HG03103 (cell line): ENCODE data around the gene SLC19A1.

Experiments
- ATAC-seq: cut with Tn5 transposase; IDR thresholded peaks from one replicate; pipeline ENCODE4 v1.9.1; 2021; ENCODE audit warnings: low read depth; ENCODE audit not compliant: unreplicated experiment

SLC19A1 gene

GRCh38 chr21:45482899-45483821 is 59.1 kb downstream of the SLC19A1 start:
- no peak for ATAC-seq

- no peak for ATAC-seq
Observed at GRCh38 chr21:45481977-45482898, 60.0 kb downstream of the SLC19A1 start.

GRCh38 chr21:45481566-45481965 is 60.7 kb downstream of the SLC19A1 start:
- ATAC-seq: no peak

- no peak for ATAC-seq
Observed at GRCh38 chr21:45480701-45481500, 61.3 kb downstream of the SLC19A1 start.

- ATAC-seq: no peak
Observed at GRCh38 chr21:45479691-45480675, 62.3 kb downstream of the SLC19A1 start.

GRCh38 chr21:45478816-45479669 is 63.2 kb downstream of the SLC19A1 start:
- no peak for ATAC-seq

GRCh38 chr21:45478115-45478801 is 64.0 kb downstream of the SLC19A1 start:
- ATAC-seq: no peak

GRCh38 chr21:45477176-45478114 is 64.8 kb downstream of the SLC19A1 start:
- ATAC-seq: no peak

GRCh38 chr21:45476582-45476981 is 65.7 kb downstream of the SLC19A1 start:
- no peak for ATAC-seq

- ATAC-seq: no peak
Observed at GRCh38 chr21:45475797-45476570, 66.3 kb downstream of the SLC19A1 start.

- ATAC-seq: no peak
Observed at GRCh38 chr21:45475004-45475685, 67.1 kb downstream of the SLC19A1 start.

- ATAC-seq: no peak
Observed at GRCh38 chr21:45474323-45474950, 67.8 kb downstream of the SLC19A1 start.

- no peak for ATAC-seq
Observed at GRCh38 chr21:45473496-45474322, 68.5 kb downstream of the SLC19A1 start.
